ENCODE data around the gene C20orf204.

C20orf204 gene

GRCh38 chr20:64077541-64077875 lies 41.5 kb downstream of the C20orf204 start:
- TF ChIP-seq FOXP2 (optimal IDR thresholded peaks at IDR 0.05; ENCODE audit: borderline replicate concordance, extremely low read depth, extremely low read length, insufficient read depth) (no peak), SIN3A (IDR thresholded peaks at IDR 0.05; ENCODE audit: borderline replicate concordance, insufficient read depth, low read length) (no peak), POLR2AphosphoS5 (IDR thresholded peaks at IDR 0.05; ENCODE audit: low read depth, low read length) (no peak), TAF1 (IDR thresholded peaks at IDR 0.05; ENCODE audit: borderline replicate concordance, insufficient read depth, low read length) (no peak)
- TF ChIP-seq, protein P1, sequence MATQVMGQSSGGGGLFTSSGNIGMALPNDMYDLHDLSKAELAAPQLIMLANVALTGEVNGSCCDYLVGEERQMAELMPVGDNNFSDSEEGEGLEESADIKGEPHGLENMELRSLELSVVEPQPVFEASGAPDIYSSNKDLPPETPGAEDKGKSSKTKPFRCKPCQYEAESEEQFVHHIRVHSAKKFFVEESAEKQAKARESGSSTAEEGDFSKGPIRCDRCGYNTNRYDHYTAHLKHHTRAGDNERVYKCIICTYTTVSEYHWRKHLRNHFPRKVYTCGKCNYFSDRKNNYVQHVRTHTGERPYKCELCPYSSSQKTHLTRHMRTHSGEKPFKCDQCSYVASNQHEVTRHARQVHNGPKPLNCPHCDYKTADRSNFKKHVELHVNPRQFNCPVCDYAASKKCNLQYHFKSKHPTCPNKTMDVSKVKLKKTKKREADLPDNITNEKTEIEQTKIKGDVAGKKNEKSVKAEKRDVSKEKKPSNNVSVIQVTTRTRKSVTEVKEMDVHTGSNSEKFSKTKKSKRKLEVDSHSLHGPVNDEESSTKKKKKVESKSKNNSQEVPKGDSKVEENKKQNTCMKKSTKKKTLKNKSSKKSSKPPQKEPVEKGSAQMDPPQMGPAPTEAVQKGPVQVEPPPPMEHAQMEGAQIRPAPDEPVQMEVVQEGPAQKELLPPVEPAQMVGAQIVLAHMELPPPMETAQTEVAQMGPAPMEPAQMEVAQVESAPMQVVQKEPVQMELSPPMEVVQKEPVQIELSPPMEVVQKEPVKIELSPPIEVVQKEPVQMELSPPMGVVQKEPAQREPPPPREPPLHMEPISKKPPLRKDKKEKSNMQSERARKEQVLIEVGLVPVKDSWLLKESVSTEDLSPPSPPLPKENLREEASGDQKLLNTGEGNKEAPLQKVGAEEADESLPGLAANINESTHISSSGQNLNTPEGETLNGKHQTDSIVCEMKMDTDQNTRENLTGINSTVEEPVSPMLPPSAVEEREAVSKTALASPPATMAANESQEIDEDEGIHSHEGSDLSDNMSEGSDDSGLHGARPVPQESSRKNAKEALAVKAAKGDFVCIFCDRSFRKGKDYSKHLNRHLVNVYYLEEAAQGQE (IDR thresholded peaks at IDR 0.05; ENCODE audit: insufficient read depth in 1 of 2, low read depth in 2 of 2, low read length in 2 of 2) = no peak

DNA sequence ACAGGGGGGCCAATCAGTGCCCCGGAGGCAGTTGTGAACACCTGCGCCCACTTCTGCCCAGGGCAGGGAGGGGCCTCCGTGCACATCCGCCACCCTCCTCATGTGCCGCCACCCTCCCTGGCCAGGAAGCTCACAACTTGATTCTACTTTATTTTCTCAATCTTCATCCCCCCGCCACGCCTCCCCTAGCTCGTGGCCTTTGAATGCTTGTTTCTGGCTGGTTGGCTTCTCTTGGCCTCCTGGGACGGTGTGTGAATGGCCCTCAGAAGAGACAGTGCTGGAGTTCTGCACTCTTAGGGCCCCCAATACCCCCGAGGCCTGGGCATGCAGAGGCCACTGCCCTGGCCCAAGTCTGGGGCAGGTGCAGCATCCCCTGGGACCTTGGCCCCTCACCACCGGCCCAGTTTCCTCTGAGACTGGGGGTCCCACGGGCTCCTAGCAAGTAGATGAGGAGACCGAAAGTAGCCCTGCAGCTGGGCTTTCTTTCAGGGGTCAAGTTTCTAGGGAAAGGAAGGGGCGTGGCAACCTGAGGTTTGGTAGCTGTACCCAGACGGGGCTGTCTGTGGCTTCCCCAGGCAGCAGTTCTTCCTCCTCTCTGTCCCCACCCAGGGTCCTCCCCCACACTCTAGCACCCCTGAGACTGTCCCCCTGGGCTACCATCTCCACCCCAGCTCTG lies 42.0 kb downstream of the C20orf204 start:
- TF ChIP-seq FOXP2 (optimal IDR thresholded peaks at IDR 0.05; ENCODE audit: borderline replicate concordance, extremely low read depth, extremely low read length, insufficient read depth) = no peak
- no peak for TF ChIP-seq TAF1 (IDR thresholded peaks at IDR 0.05; ENCODE audit: borderline replicate concordance, insufficient read depth, low read length)
- TF ChIP-seq, protein P1 (IDR thresholded peaks at IDR 0.05; ENCODE audit: insufficient read depth in 1 of 2, low read depth in 2 of 2, low read length in 2 of 2) = no peak
- TF ChIP-seq POLR2AphosphoS5 (IDR thresholded peaks at IDR 0.05; ENCODE audit: low read depth, low read length) = no peak
- no peak for TF ChIP-seq SIN3A (IDR thresholded peaks at IDR 0.05; ENCODE audit: borderline replicate concordance, insufficient read depth, low read length)

- TF ChIP-seq TAF1 (IDR thresholded peaks at IDR 0.05; ENCODE audit: borderline replicate concordance, insufficient read depth, low read length) = no peak
- no peak for TF ChIP-seq SIN3A (IDR thresholded peaks at IDR 0.05; ENCODE audit: borderline replicate concordance, insufficient read depth, low read length)
- no peak for TF ChIP-seq FOXP2 (optimal IDR thresholded peaks at IDR 0.05; ENCODE audit: borderline replicate concordance, extremely low read depth, extremely low read length, insufficient read depth)
- TF ChIP-seq POLR2AphosphoS5 (IDR thresholded peaks at IDR 0.05; ENCODE audit: low read depth, low read length) = no peak
- TF ChIP-seq, protein P1 (IDR thresholded peaks at IDR 0.05; ENCODE audit: insufficient read depth in 1 of 2, low read depth in 2 of 2, low read length in 2 of 2) = no peak
Observed at GRCh38 chr20:64078934-64079272, 42.9 kb downstream of the C20orf204 start.

DNA sequence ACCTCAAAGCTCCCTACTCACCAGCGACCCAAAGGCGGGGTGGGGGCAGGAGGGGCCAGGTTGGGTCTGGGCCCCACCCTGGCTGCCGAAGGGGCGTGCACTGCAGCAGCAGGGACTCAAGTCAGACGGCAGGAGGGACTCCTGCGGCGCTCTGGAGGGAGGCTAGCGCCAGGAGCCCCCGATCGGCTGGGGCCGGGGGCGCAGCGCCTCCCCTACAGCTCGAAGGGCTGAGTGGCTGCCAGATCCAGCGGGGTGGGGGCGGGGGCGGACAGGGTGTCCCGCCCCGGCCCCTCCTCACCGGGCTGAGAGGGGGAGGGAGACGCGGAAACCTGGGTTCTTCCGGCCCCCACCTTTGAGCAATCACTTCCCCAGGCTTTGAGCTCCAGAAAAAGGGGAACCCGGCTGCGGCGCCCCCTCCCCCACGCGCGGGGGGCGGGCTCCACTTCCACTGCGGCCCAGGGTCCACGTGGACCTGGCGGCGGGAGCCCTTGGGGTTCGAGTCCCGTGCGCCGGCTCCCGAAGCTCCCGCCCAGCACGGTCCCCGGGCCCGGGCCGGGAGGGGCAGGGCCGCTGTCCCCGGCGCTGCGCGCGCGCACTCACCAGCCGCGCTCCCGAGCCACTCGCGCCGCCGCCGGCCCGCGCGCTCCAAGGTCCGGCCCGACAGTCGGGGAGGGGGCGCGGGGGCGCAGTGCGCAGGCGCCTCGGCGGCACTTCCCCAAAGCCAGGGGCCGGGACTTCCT lies 43.5 kb downstream of the C20orf204 start, which contains the start of gene RGS19:
Gene RGS19, minus strand, starts transcription at position 246 of the 740 bp plus-strand sequence. CDS start 2,632 bp downstream, outside the sequence.
- TF ChIP-seq, protein P1 (IDR thresholded peaks at IDR 0.05; ENCODE audit: insufficient read depth in 1 of 2, low read depth in 2 of 2, low read length in 2 of 2) = no peak
- TF ChIP-seq TAF1 (IDR thresholded peaks at IDR 0.05; ENCODE audit: borderline replicate concordance, insufficient read depth, low read length) (no peak), SIN3A (IDR thresholded peaks at IDR 0.05; ENCODE audit: borderline replicate concordance, insufficient read depth, low read length) (no peak), POLR2AphosphoS5 (IDR thresholded peaks at IDR 0.05; ENCODE audit: low read depth, low read length) (no peak), FOXP2 (optimal IDR thresholded peaks at IDR 0.05; ENCODE audit: borderline replicate concordance, extremely low read depth, extremely low read length, insufficient read depth) (no peak)
